HEK293T (cell line): ENCODE results near the gene THSD7B.

ENCODE experiments used
- CTCF ChIA-PET: fragments of 350-600 bp; formaldehyde crosslinking; extraction: SDS; loops from one replicate; lab custom pipeline; 2021; ENCODE audit warnings: antibody characterized with exemption, inconsistent platforms; lab: Yijun Ruan, JAX
- POLR2A ChIA-PET: fragments of 350-600 bp; formaldehyde crosslinking; extraction: SDS; loops from one replicate; lab custom pipeline; 2020; ENCODE audit warnings: antibody characterized with exemption, inconsistent platforms; lab: Yijun Ruan, JAX
- DNase-seq: peaks from one replicate; pipeline ENCODE4 v3.0.0; 2012; ENCODE audit warnings: mixed read lengths; ENCODE audit errors: extremely low spot score
- ARNT ChIP-seq: fragments of 450-650 bp; IDR thresholded peaks from 2 replicates; pipeline ENCODE4 v1.6.1; 2017; ENCODE audit warnings: mild to moderate bottlenecking
- BHLHE40 ChIP-seq: fragments of 450-650 bp; IDR thresholded peaks from 2 replicates; pipeline ENCODE4 v1.6.1; 2016; ENCODE audit warnings: mild to moderate bottlenecking, moderate library complexity, borderline replicate concordance
- CTBP1 ChIP-seq: fragments of 450-650 bp; IDR thresholded peaks from 2 replicates; pipeline ENCODE4 v1.6.1; 2016; ENCODE audit warnings: borderline replicate concordance
- ELF4 ChIP-seq: fragments of 450-650 bp; IDR thresholded peaks from 2 replicates; pipeline ENCODE4 v1.6.1; 2017; ENCODE audit warnings: antibody characterized with exemption
- FOXA1 ChIP-seq: fragments of 450-650 bp; IDR thresholded peaks from 2 replicates; pipeline ENCODE4 v1.6.1; 2016; ENCODE audit warnings: mild to moderate bottlenecking
- FOXK2 ChIP-seq: fragments of 450-650 bp; IDR thresholded peaks from 2 replicates; pipeline ENCODE4 v1.6.1; 2016; ENCODE audit warnings: mild to moderate bottlenecking
- FOXM1 ChIP-seq: fragments of 450-650 bp; IDR thresholded peaks from 2 replicates; pipeline ENCODE4 v1.6.1; 2017; ENCODE audit warnings: mild to moderate bottlenecking, borderline replicate concordance
- HDGF ChIP-seq: fragments of 450-650 bp; IDR thresholded peaks from 2 replicates; pipeline ENCODE4 v1.6.1; 2017; ENCODE audit warnings: antibody characterized with exemption, borderline replicate concordance
- L3MBTL2 ChIP-seq: fragments of 450-650 bp; conservative IDR thresholded peaks from 2 replicates; pipeline ENCODE4 v1.6.1; 2016; ENCODE audit warnings: mild to moderate bottlenecking
- LEF1 ChIP-seq: fragments of 450-650 bp; IDR thresholded peaks from 2 replicates; pipeline ENCODE4 v1.6.1; 2017; ENCODE audit warnings: mild to moderate bottlenecking, borderline replicate concordance
- NFRKB ChIP-seq: fragments of 450-650 bp; IDR thresholded peaks from 2 replicates; pipeline ENCODE4 v1.6.1; 2016; ENCODE audit warnings: mild to moderate bottlenecking, moderate library complexity
- SP1 ChIP-seq: fragments of 450-650 bp; IDR thresholded peaks from 2 replicates; pipeline ENCODE4 v1.6.1; 2017
- SUZ12 ChIP-seq: fragments of 450-650 bp; IDR thresholded peaks from 2 replicates; pipeline ENCODE4 v1.6.1; 2016; ENCODE audit warnings: mild to moderate bottlenecking
- TARDBP ChIP-seq: fragments of 450-650 bp; IDR thresholded peaks from 2 replicates; pipeline ENCODE4 v1.6.1; 2016
- ZNF384 ChIP-seq: fragments of 450-650 bp; IDR thresholded peaks from 2 replicates; pipeline ENCODE4 v1.6.1; 2016
- TF ChIP-seq, protein P1 (sequence below): fragments of 450-650 bp; IDR thresholded peaks from 2 replicates; pipeline ENCODE4 v1.6.1; 2016

Gene THSD7B

DNA sequence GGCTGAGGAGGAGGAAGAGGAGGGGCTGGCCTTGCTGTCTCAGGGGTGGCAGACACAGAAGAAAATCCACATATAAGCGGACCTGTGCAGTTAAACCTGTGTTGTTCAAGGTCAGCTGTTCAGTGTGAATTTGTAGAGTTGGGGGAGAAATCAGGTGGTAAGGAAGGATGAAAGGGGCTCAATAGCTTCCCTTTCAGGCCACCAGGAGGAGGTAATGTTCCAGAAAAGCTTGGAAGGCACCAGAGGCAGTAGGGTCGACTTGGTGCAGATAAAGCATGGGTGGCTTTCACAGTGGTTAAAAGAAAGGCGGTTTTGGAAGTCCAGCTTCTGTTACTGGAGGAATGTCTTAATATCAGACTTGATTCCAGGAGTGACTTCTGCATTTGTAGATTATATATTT lies 167.4 kb downstream of the THSD7B start:
- ChIA-PET CTCF (no interaction called here), POLR2A (no interaction called here)
- peak; percentile 51 for DNase-seq
- TF ChIP-seq TARDBP (no peak), LEF1 (no peak), FOXA1 (no peak), L3MBTL2 (no peak), ARNT (no peak), HDGF (no peak), FOXM1 (no peak)

DNA sequence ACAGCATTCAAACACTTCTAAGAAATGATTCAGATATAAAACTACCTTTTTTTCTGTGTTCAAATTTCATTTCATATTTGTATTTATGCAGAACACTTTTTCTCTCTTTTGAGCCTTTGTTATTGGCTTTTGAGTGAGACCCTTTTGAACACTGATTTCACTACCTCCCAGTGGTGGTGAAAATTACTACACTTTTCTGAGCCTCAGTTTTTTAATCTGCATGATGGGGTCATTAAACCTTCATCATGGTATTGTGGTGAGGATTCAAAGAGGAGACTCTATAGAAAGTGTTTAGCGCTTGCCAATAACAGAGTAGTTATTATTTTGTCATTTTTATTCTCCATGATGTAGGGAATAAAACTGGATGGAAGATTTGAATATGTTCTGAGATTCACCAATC lies 169.8 kb downstream of the THSD7B start:
- DNase-seq, result no peak
- no peak for TF ChIP-seq ARNT
- TF ChIP-seq ZNF384, result no peak
- TF ChIP-seq ELF4, result no peak
- no peak for TF ChIP-seq FOXA1
- TF ChIP-seq BHLHE40, result no peak
- no peak for TF ChIP-seq FOXK2
- TF ChIP-seq SP1, result no peak
- no peak for TF ChIP-seq CTBP1
- TF ChIP-seq HDGF, result no peak
- TF ChIP-seq L3MBTL2, result no peak
- TF ChIP-seq SUZ12, result no peak
- TF ChIP-seq TARDBP, result no peak
- TF ChIP-seq FOXM1, result no peak
- no peak for TF ChIP-seq LEF1
- CTCF ChIA-PET, result no interaction called here
- POLR2A ChIA-PET, result no interaction called here

DNA sequence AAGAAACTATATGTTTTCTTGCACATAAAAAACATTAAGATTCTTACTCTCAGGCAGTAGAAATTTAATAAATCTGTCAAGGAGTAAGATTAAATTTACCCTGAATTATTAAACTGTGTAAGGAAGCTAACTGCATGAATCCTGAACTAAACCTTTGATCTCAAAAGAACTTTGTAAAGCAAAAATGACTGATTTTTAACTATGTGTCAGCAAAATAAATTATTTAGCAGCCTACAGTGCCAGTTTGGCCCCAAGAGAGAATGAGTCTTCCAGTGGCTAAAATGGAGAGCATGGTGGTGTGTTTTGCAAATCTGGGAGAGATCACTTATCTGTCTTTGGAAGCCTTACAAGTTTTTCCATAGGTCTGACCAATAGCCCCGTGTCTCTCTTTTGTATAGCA lies 190.7 kb downstream of the THSD7B start:
- ChIA-PET CTCF (interaction anchor here (0.6 kb wide), 1 partner anchor 100 kb away, joined by 3 read pairs; no protein-coding TSS in a partner anchor), POLR2A (no interaction called here)
- no peak for DNase-seq
- no peak for TF ChIP-seq LEF1
- TF ChIP-seq SP1, result no peak
- no peak for TF ChIP-seq FOXM1
- TF ChIP-seq CTBP1, result no peak
- no peak for TF ChIP-seq ELF4
- TF ChIP-seq HDGF, result no peak

DNA sequence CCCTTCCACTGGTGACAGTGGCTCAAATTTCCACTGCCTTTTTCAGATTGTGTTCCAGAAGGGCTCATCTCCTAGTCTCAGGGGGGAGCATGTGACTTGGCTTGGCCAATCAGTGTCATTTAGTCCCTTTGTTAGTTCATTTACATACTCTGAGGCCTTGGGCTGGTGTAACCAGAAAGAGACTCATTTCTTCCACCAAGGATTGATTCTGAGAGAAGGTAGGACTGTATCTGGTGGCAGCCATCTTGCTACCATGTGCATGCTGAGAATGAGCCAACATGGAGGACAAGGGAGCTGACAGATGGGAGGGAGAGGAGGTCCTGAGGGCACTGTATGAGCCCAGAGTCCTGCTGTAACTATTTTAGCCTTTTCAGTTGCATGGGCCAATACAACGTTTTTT lies 191.7 kb downstream of the THSD7B start:
- POLR2A ChIA-PET, result no interaction called here
- TF ChIP-seq L3MBTL2 (no peak), ELF4 (no peak), NFRKB (no peak), ZNF384 (no peak), TARDBP (no peak), SP1 (no peak), CTBP1 (no peak), SUZ12 (no peak), ARNT (no peak), FOXK2 (no peak), FOXA1 (no peak), LEF1 (no peak), HDGF (no peak), FOXM1 (no peak)
- TF ChIP-seq, protein P1, sequence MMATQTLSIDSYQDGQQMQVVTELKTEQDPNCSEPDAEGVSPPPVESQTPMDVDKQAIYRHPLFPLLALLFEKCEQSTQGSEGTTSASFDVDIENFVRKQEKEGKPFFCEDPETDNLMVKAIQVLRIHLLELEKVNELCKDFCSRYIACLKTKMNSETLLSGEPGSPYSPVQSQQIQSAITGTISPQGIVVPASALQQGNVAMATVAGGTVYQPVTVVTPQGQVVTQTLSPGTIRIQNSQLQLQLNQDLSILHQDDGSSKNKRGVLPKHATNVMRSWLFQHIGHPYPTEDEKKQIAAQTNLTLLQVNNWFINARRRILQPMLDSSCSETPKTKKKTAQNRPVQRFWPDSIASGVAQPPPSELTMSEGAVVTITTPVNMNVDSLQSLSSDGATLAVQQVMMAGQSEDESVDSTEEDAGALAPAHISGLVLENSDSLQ, result no peak
- no peak for DNase-seq
- CTCF ChIA-PET, result no interaction called here

DNA sequence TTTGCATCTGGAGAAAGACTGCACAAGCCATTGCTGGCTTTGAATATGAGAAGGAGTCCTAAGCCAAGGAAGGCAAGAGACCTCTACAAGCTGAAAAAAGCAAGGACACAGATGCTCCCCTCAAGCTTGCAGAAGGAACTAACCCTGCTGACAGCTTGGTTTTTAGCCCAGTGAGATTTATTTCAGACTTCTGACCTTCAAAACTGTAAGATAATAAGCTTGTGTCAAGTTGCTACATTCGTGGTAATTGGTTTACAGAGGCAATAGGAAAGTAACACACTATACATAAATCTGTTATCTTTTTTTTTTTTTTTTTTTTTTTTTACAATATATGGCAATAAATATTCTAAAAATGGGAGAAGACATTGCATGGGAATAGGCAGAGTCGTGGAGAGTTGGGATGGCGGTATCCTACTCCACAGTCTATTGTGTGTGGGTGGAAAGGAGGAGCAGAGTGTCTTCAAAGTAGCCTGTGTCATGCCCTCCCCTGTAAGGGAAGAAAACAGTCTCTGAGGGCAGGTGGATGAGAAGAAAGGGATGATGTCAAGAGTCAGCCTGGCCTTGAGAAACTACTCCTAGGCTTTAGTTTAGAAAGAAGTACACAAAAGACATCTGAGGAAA lies 196.9 kb downstream of the THSD7B start:
- no peak for DNase-seq
- TF ChIP-seq ELF4 (no peak), CTBP1 (no peak), FOXM1 (no peak), SUZ12 (no peak), SP1 (no peak), TARDBP (no peak), ARNT (no peak), NFRKB (no peak), LEF1 (no peak), BHLHE40 (no peak), ZNF384 (no peak)
- POLR2A ChIA-PET, result no interaction called here
- CTCF ChIA-PET, result no interaction called here

DNA sequence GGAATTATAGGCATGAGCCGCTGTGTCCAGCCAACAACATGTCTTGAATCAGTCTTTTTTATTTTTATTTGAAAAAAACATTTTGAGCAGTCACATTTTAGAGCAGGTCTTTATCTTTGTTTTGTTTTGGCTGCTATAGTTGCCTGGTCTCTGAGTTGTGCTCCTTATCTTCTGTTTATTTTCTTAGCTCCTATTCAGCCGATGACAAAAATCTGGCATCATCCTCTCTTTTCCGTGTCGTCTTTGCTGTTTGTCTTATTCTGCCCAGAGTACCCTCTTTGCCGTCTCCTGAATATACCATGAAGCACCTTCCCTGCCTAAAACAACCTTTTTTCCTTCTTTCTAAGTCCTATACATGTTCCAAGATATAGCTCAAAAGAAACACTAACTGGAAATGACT lies 201.1 kb downstream of the THSD7B start:
- TF ChIP-seq, protein P1, result no peak
- no peak for TF ChIP-seq BHLHE40
- TF ChIP-seq ZNF384, result no peak
- TF ChIP-seq HDGF, result no peak
- TF ChIP-seq FOXK2, result no peak
- TF ChIP-seq NFRKB, result no peak
- no peak for TF ChIP-seq SUZ12
- no peak for TF ChIP-seq TARDBP
- no peak for TF ChIP-seq FOXA1
- no peak for TF ChIP-seq ARNT
- no peak for TF ChIP-seq FOXM1
- no peak for TF ChIP-seq SP1
- no peak for TF ChIP-seq ELF4
- no peak for TF ChIP-seq LEF1
- TF ChIP-seq CTBP1, result no peak
- no peak for TF ChIP-seq L3MBTL2
- ChIA-PET POLR2A (no interaction called here), CTCF (no interaction called here)
- no peak for DNase-seq
